SH-SY5Y (cell line): ENCODE results near the gene TRIO.

Source experiments
- GATA2 ChIP-seq: IDR thresholded peaks from 2 replicates; pipeline ENCODE4 v1.6.1; 2011; ENCODE audit warnings: mild to moderate bottlenecking, low read depth, low read length
- GATA3 ChIP-seq: IDR thresholded peaks from 2 replicates; pipeline ENCODE4 v1.6.1; 2011; ENCODE audit warnings: low read depth, mild to moderate bottlenecking, low read length, moderate library complexity

- TF ChIP-seq GATA2 (no peak), GATA3 (no peak)
Observed at GRCh38 chr5:14217587-14217986, 74.4 kb downstream of the TRIO start.
